ENCODE measurements around the gene BCAR3.

GRCh38 chr1:93588955-93589354, 92.7 kb downstream of the BCAR3 start:
- TF ChIP-seq POLR2A (IDR thresholded peaks at IDR 0.05) (no peak), POLR2AphosphoS5 (IDR thresholded peaks at IDR 0.05) (no peak)
- TF ChIP-seq, protein P1, sequence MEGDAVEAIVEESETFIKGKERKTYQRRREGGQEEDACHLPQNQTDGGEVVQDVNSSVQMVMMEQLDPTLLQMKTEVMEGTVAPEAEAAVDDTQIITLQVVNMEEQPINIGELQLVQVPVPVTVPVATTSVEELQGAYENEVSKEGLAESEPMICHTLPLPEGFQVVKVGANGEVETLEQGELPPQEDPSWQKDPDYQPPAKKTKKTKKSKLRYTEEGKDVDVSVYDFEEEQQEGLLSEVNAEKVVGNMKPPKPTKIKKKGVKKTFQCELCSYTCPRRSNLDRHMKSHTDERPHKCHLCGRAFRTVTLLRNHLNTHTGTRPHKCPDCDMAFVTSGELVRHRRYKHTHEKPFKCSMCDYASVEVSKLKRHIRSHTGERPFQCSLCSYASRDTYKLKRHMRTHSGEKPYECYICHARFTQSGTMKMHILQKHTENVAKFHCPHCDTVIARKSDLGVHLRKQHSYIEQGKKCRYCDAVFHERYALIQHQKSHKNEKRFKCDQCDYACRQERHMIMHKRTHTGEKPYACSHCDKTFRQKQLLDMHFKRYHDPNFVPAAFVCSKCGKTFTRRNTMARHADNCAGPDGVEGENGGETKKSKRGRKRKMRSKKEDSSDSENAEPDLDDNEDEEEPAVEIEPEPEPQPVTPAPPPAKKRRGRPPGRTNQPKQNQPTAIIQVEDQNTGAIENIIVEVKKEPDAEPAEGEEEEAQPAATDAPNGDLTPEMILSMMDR (IDR thresholded peaks at IDR 0.05), result no peak

Data from suprapubic skin (tissue), 4 donors.